Bronchial epithelial cell (primary cell): ENCODE results near the gene MAP7. TPM values are rescaled to one million over a fixed set of nuclear protein-coding genes. Genes with fewer than 3 reads are reported as not detected.

Source experiments
- DNase-seq: peaks from one replicate; pipeline ENCODE4 v3.0.0-alpha.2; 2010; ENCODE audit warnings: low read depth
- FAIRE-seq: peaks from 2 replicates; lab custom pipeline; 2011; peaks lifted over from hg19 to GRCh38; lab: Jason Lieb, UNC
- H3K27me3 ChIP-seq: 2 replicates; pipeline ENCODE4 v1.5.1; 2011; ENCODE audit warnings: low read length; ENCODE audit not compliant: control insufficient read depth, insufficient read depth
- H3K36me3 ChIP-seq: 2 replicates; pipeline ENCODE4 v1.5.1; 2011; ENCODE audit warnings: low read length; ENCODE audit not compliant: control insufficient read depth, insufficient read depth
- H3K4me3 ChIP-seq: 2 replicates; pipeline ENCODE4 v1.5.1; 2011; ENCODE audit warnings: mild to moderate bottlenecking, low read depth, low read length, control low read depth
- CTCF ChIP-seq: IDR thresholded peaks from 2 replicates; pipeline ENCODE4 v1.5.1; 2011; ENCODE audit warnings: mild to moderate bottlenecking, moderate library complexity, low read length, control low read depth, inconsistent platforms; ENCODE audit not compliant: insufficient read depth, severe bottlenecking
- total RNA-seq: library from RNA; depleted of rRNA; stranded (reverse); fragments of >200 nt; gene quantifications from 2 replicates; pipeline ENCODE4 v1.2.1, GENCODE V29; 2014

MAP7 gene
- total RNA-seq, 1 donor from 2014 or later, result 30.8 TPM

- H3K27me3 ChIP-seq, result no peaks in the 10 kb centered on the region
- H3K36me3 ChIP-seq, result no peaks in the 10 kb centered on the region
- DNase-seq (no peak), FAIRE-seq (no peak)
- no peak for TF ChIP-seq CTCF
- H3K4me3 ChIP-seq, result no peak overlapping the region
These were observed 28.8 kb downstream of the MAP7 start for GRCh38 chr6:136521427-136521826.

- Histone ChIP-seq H3K4me3 (no peak overlapping the region), H3K27me3 (no peaks in the 10 kb centered on the region), H3K36me3 (no peaks in the 10 kb centered on the region)
- TF ChIP-seq CTCF, result no peak
- peak; percentile 96 for FAIRE-seq
- peak; percentile 91 for DNase-seq
These were observed 29.7 kb downstream of the MAP7 start for GRCh38 chr6:136520517-136520916.

GRCh38 chr6:136517582-136517981 lies 32.6 kb downstream of the MAP7 start:
- Histone ChIP-seq H3K4me3 (no peak overlapping the region), H3K27me3 (no peaks in the 10 kb centered on the region), H3K36me3 (peaks cover 2% of the 10 kb centered on the region)
- FAIRE-seq (no peak), DNase-seq (peak; percentile 17)
- TF ChIP-seq CTCF, result no peak

- Histone ChIP-seq H3K4me3 (no peak overlapping the region), H3K36me3 (peaks cover 2% of the 10 kb centered on the region), H3K27me3 (no peaks in the 10 kb centered on the region)
- FAIRE-seq (no peak), DNase-seq (peak; percentile 93)
- no peak for TF ChIP-seq CTCF
These were observed 33.2 kb downstream of the MAP7 start for GRCh38 chr6:136517002-136517401.

GRCh38 chr6:136514591-136514990 lies 35.6 kb downstream of the MAP7 start:
- Histone ChIP-seq H3K27me3 (no peaks in the 10 kb centered on the region), H3K36me3 (peaks cover 2% of the 10 kb centered on the region), H3K4me3 (no peak overlapping the region)
- peak; percentile 89 for FAIRE-seq
- DNase-seq, result no peak
- TF ChIP-seq CTCF, result no peak

GRCh38 chr6:136511926-136512325 lies 38.3 kb downstream of the MAP7 start:
- Histone ChIP-seq H3K4me3 (no peak overlapping the region), H3K36me3 (peaks cover 2% of the 10 kb centered on the region), H3K27me3 (no peaks in the 10 kb centered on the region)
- DNase-seq (no peak), FAIRE-seq (no peak)
- TF ChIP-seq CTCF, result no peak
